ENCODE measurements around the gene UNC5B. TPM values are rescaled to one million over a fixed set of nuclear protein-coding genes. Genes with fewer than 3 reads are reported as not detected.

The UNC5B gene
- total RNA-seq, 1 experiment from 2014 or later: 22.0 TPM

- Histone ChIP-seq H3K4me2 (ENCODE audit: low read length) (no peak overlapping the region), H3K9ac (ENCODE audit: low read length) (no peak overlapping the region), H3K9me2 (ENCODE audit: insufficient read depth) (no peaks in the 10 kb centered on the region), H3K36me3 (ENCODE audit: control insufficient read depth in 1 of 2, insufficient read depth in 2 of 2, low read length in 2 of 2) (no peaks in the 10 kb centered on the region), H3K4me3 (replicated peaks in 1 of 2; ENCODE audit: low read depth in 1 of 2, low read length in 2 of 2) (no peak overlapping the region), H3K27ac (ENCODE audit: low read depth, low read length) (no peak overlapping the region), H4K20me1 (ENCODE audit: insufficient read depth) (no peaks in the 10 kb centered on the region), H3K9me3 (ENCODE audit: control insufficient read depth in 1 of 2, insufficient read depth in 1 of 2, low read depth in 1 of 2, low read length in 2 of 2) (no peaks in the 10 kb centered on the region), H3K4me1 (ENCODE audit: control insufficient read depth in 1 of 2, insufficient read depth in 2 of 2, low read length in 2 of 2) (no peaks in the 10 kb centered on the region), H3K79me2 (ENCODE audit: insufficient read depth, low read length) (no peaks in the 10 kb centered on the region), H2AFZ (ENCODE audit: low read depth, low read length, poor library complexity, severe bottlenecking) (no peak overlapping the region), H3K27me3 (ENCODE audit: insufficient read depth, low read length) (no peaks in the 10 kb centered on the region; the same call in 1 of the 2 replicates)
- TF ChIP-seq FOSL1 (IDR thresholded peaks at IDR 0.05; ENCODE audit: low read depth) (no peak), SIN3A (IDR thresholded peaks at IDR 0.05; ENCODE audit: low read depth) (no peak), RAD21 (IDR thresholded peaks at IDR 0.05; ENCODE audit: low read depth) (no peak), YY1 (IDR thresholded peaks at IDR 0.05; ENCODE audit: extremely low read depth, insufficient replicate concordance, low read depth, low read length) (no peak), ATF3 (IDR thresholded peaks at IDR 0.05) (no peak), ZFX (IDR thresholded peaks at IDR 0.05) (no peak), EGR1 (IDR thresholded peaks at IDR 0.05; ENCODE audit: low read depth) (no peak), EZH2 (IDR thresholded peaks at IDR 0.05) (no peak)
- RAD21 ChIA-PET (ENCODE audit: low non-redundant PET in 1 of 2, low total read pairs in 2 of 2, uncharacterized antibody in 2 of 2, unreplicated experiment in 2 of 2): no interaction called here
- CTCF ChIA-PET: no interaction called here
- DNase-seq (ENCODE audit: low read depth, low spot score) (no peak), ATAC-seq (no peak)
- intact Hi-C loops (cut with micrococcal nuclease): no loop called here
- POLR2A ChIA-PET: no interaction called here
- no TSS peak for BruUV-seq (replicated peaks)
Observed at GRCh38 chr10:71176661-71177060, 35.7 kb upstream of the UNC5B start.

GRCh38 chr10:71177651-71178199 is 34.6 kb upstream of the UNC5B start:
- Histone ChIP-seq H2AFZ (ENCODE audit: low read depth, low read length, poor library complexity, severe bottlenecking) (no peak overlapping the region), H3K9me2 (ENCODE audit: insufficient read depth) (no peaks in the 10 kb centered on the region), H3K36me3 (ENCODE audit: control insufficient read depth in 1 of 2, insufficient read depth in 2 of 2, low read length in 2 of 2) (no peaks in the 10 kb centered on the region), H3K27ac (ENCODE audit: low read depth, low read length) (no peak overlapping the region), H3K79me2 (ENCODE audit: insufficient read depth, low read length) (no peaks in the 10 kb centered on the region), H3K4me1 (ENCODE audit: control insufficient read depth in 1 of 2, insufficient read depth in 2 of 2, low read length in 2 of 2) (no peaks in the 10 kb centered on the region), H3K4me2 (ENCODE audit: low read length) (no peak overlapping the region), H4K20me1 (ENCODE audit: insufficient read depth) (no peaks in the 10 kb centered on the region), H3K9me3 (ENCODE audit: control insufficient read depth in 1 of 2, insufficient read depth in 1 of 2, low read depth in 1 of 2, low read length in 2 of 2) (no peaks in the 10 kb centered on the region), H3K4me3 (replicated peaks in 1 of 2; ENCODE audit: low read depth in 1 of 2, low read length in 2 of 2) (no peak overlapping the region), H3K27me3 (ENCODE audit: insufficient read depth, low read length) (no peaks in the 10 kb centered on the region; the same call in 1 of the 2 replicates), H3K9ac (ENCODE audit: low read length) (no peak overlapping the region)
- ATAC-seq (no peak), DNase-seq (ENCODE audit: low read depth, low spot score) (no peak)
- intact Hi-C loops (cut with micrococcal nuclease): no loop called here
- ChIA-PET CTCF (no interaction called here), RAD21 (ENCODE audit: low non-redundant PET in 1 of 2, low total read pairs in 2 of 2, uncharacterized antibody in 2 of 2, unreplicated experiment in 2 of 2) (no interaction called here), POLR2A (interaction anchor here (0.6 to 0.7 kb wide), 2 partner anchors 18 to 1115 kb away, joined by 3 read pairs; no protein-coding TSS in a partner anchor)
- BruUV-seq (replicated peaks): no TSS peak
- TF ChIP-seq RAD21 (IDR thresholded peaks at IDR 0.05; ENCODE audit: low read depth) (no peak), JUND (IDR thresholded peaks at IDR 0.05) (no peak), SIN3A (IDR thresholded peaks at IDR 0.05; ENCODE audit: low read depth) (no peak), MAX (IDR thresholded peaks at IDR 0.05) (no peak), EGR1 (IDR thresholded peaks at IDR 0.05; ENCODE audit: low read depth) (no peak), ZBTB33 (IDR thresholded peaks at IDR 0.05; ENCODE audit: extremely low read depth, insufficient replicate concordance, low read length) (no peak), SP1 (IDR thresholded peaks at IDR 0.05; ENCODE audit: low read depth) (no peak)

All from HCT116 (cell line).